Sigmoid colon (tissue), 7 donors: Measurements from ENCODE around the gene STIM2. TPM values are rescaled to one million over a fixed set of nuclear protein-coding genes. Genes with fewer than 3 reads are reported as not detected.

Experiments
- DNase-seq: peaks from one replicate; pipeline ENCODE4 v3.0.0-alpha.2; 2019
- H3K27ac ChIP-seq, 4 donors: fragments of 200-600 bp; sonication (generic); one replicate each; pipeline ENCODE4 v1.5.1; 2016 to 2019; ENCODE audit warnings: mild to moderate bottlenecking in 1 of 4
- H3K27me3 ChIP-seq, 3 donors: fragments of 200-600 bp; sonication (generic); one replicate each; pipeline ENCODE4 v1.5.1; 2019; ENCODE audit warnings: mild to moderate bottlenecking in 1 of 3
- H3K36me3 ChIP-seq, 4 donors: fragments of 200-600 bp; sonication (generic); one replicate each; pipeline ENCODE4 v1.5.1; 2016 to 2019
- H3K4me1 ChIP-seq, 4 donors: fragments of 200-600 bp; sonication (generic); one replicate each; pipeline ENCODE4 v1.5.1; 2017 to 2019
- H3K4me3 ChIP-seq, 4 donors: fragments of 200-600 bp; sonication (generic); one replicate each; pipeline ENCODE4 v1.5.1; 2017 to 2019; ENCODE audit warnings: mild to moderate bottlenecking in 2 of 4, moderate library complexity in 1 of 4
- H3K9me3 ChIP-seq, 4 donors: fragments of 200-600 bp in 3 of 4; sonication (generic) in 3 of 4; one replicate each; pipeline versions ENCODE4 v1.5.1 to v1.6.1; 2013 to 2019
- CTCF ChIP-seq, 4 experiments: fragments of 450-650 bp in 3 of 4; fragments of 200-600 bp in 1 of 4; IDR thresholded peaks; one replicate each; pipeline ENCODE4 v1.5.1; 2016 to 2019; ENCODE audit warnings: antibody characterized with exemption in 4 of 4, mild to moderate bottlenecking in 3 of 4, moderate library complexity in 2 of 4
- EP300 ChIP-seq, 4 donors: sonication (generic); formaldehyde crosslinking; IDR thresholded peaks; one replicate each; pipeline ENCODE4 v1.6.1; 2017; ENCODE audit warnings: antibody characterized with exemption in 4 of 4
- POLR2A ChIP-seq, 2 donors: fragments of 450-650 bp; IDR thresholded peaks; one replicate each; pipeline ENCODE4 v1.6.1; 2016; ENCODE audit warnings: antibody characterized with exemption in 2 of 2, mild to moderate bottlenecking in 2 of 2, moderate library complexity in 2 of 2
- POLR2AphosphoS5 ChIP-seq, 4 donors: sonication (generic); formaldehyde crosslinking; IDR thresholded peaks; one replicate each; pipeline ENCODE4 v1.6.1; 2017; ENCODE audit warnings: antibody characterized with exemption in 4 of 4
- WGBS, 2 donors: extraction: QIAGEN DNeasy Blood & Tissue Kit; methylation state at CpG; one replicate each; pipeline ENCODE4 v1.1.7; 2013; 5-methylcytosine and 5-hydroxymethylcytosine counted together
- intact Hi-C: fragments of 100-400 bp; cut with DNase I; formaldehyde crosslinking; loops from one replicate; pipeline ENCODE4 v1.15.1; 2023
- polyA plus RNA-seq, 3 donors: library from polyadenylated mRNA; stranded (reverse); fragments of 200-250 nt; gene quantifications; one replicate each; pipeline ENCODE4 v1.2.3, GENCODE V29; 2013
- total RNA-seq, 4 donors: library from RNA; depleted of rRNA; stranded (reverse); fragments of >200 nt; gene quantifications; one replicate each; pipeline ENCODE4 v1.1.0, GENCODE V29; 2016
- donor health status: healthy with polysubstance abuse.
- donor health status: Bipolar disorder and iron deficiency.
- donor health status: healthy.

The STIM2 gene
- total and polyA plus RNA-seq, 7 donors, result 3.0 to 16.8 (median 14.1) TPM

GRCh38 chr4:26866203-26866602 lies 5.6 kb downstream of the STIM2 start:
- DNase-seq, result no peak
- Histone ChIP-seq H3K27ac (no peak overlapping the region), H3K27me3 (no peaks in the 10 kb centered on the region), H3K4me3 (no peak overlapping the region), H3K9me3 (no peaks in the 10 kb centered on the region), H3K36me3 (no peaks in the 10 kb centered on the region), H3K4me1 (peaks cover 0 to 31% (median 9%) of the 10 kb centered on the region in 4 donors)
- TF ChIP-seq POLR2A (IDR thresholded peaks at IDR 0.05) (no peak), POLR2AphosphoS5 (IDR thresholded peaks at IDR 0.05) (no peak), EP300 (IDR thresholded peaks at IDR 0.05) (no peak), CTCF (IDR thresholded peaks at IDR 0.05) (no peak)
- WGBS, 2 donors, result 91 to 96% methylated on average over 1 of the region's 1 CpG
- intact Hi-C loops, result loop anchor here (10.0 kb wide), 1 partner anchor 281 kb away; the partner anchor contains the start of gene TBC1D19

GRCh38 chr4:26866781-26867180 lies 6.1 kb downstream of the STIM2 start:
- no peaks in the 10 kb centered on the region for H3K36me3 ChIP-seq
- H3K27me3 ChIP-seq, result no peaks in the 10 kb centered on the region
- no peak overlapping the region for H3K4me3 ChIP-seq
- no peak overlapping the region for H3K27ac ChIP-seq
- H3K9me3 ChIP-seq, result no peaks in the 10 kb centered on the region
- intact Hi-C loops, result loop anchor here (10.0 kb wide), 1 partner anchor 282 kb away; the partner anchor contains the start of gene TBC1D19
- TF ChIP-seq CTCF (IDR thresholded peaks at IDR 0.05) (no peak), POLR2AphosphoS5 (IDR thresholded peaks at IDR 0.05) (no peak), POLR2A (IDR thresholded peaks at IDR 0.05) (no peak), EP300 (IDR thresholded peaks at IDR 0.05) (no peak)
- no peak for DNase-seq
- H3K4me1 ChIP-seq, result peaks cover 0 to 31% (median 9%) of the 10 kb centered on the region in 4 donors
- WGBS, 2 donors, result 82 to 83% methylated on average over 2 of the region's 2 CpGs

- no peak overlapping the region for H3K27ac ChIP-seq
- H3K36me3 ChIP-seq, result no peaks in the 10 kb centered on the region
- no peaks in the 10 kb centered on the region for H3K9me3 ChIP-seq
- no peak for TF ChIP-seq CTCF (IDR thresholded peaks at IDR 0.05)
- TF ChIP-seq POLR2A (IDR thresholded peaks at IDR 0.05), result no peak
- no peak for TF ChIP-seq EP300 (IDR thresholded peaks at IDR 0.05)
- TF ChIP-seq POLR2AphosphoS5 (IDR thresholded peaks at IDR 0.05), result no peak
- 73 to 79% methylated on average over 3 of the region's 3 CpGs for WGBS, 2 donors
- no peaks in the 10 kb centered on the region for H3K27me3 ChIP-seq
- intact Hi-C loops, result loop anchor here (10.0 kb wide), 1 partner anchor 283 kb away; the partner anchor contains the start of gene TBC1D19
- no peak for DNase-seq
- peaks cover 0 to 22% (median 4%) of the 10 kb centered on the region in 4 donors for H3K4me1 ChIP-seq
- H3K4me3 ChIP-seq, result no peak overlapping the region
Measured at GRCh38 chr4:26867914-26868684, 7.5 kb downstream of the STIM2 start.

- no peak for DNase-seq
- Histone ChIP-seq H3K4me1 (peaks cover 0 to 12% (median 0%) of the 10 kb centered on the region in 4 donors), H3K27me3 (no peaks in the 10 kb centered on the region), H3K36me3 (no peaks in the 10 kb centered on the region), H3K27ac (no peak overlapping the region), H3K9me3 (no peaks in the 10 kb centered on the region), H3K4me3 (no peak overlapping the region)
- TF ChIP-seq CTCF (IDR thresholded peaks at IDR 0.05) (no peak), EP300 (IDR thresholded peaks at IDR 0.05) (no peak), POLR2A (IDR thresholded peaks at IDR 0.05) (no peak), POLR2AphosphoS5 (IDR thresholded peaks at IDR 0.05) (no peak)
- WGBS, 2 donors, result 96 to 99% methylated on average over 2 of the region's 2 CpGs
- intact Hi-C loops, result no loop called here
Measured at GRCh38 chr4:26870576-26871262, 10.1 kb downstream of the STIM2 start.
